ENCODE measurements around the gene TOR2A.

TOR2A gene

DNA sequence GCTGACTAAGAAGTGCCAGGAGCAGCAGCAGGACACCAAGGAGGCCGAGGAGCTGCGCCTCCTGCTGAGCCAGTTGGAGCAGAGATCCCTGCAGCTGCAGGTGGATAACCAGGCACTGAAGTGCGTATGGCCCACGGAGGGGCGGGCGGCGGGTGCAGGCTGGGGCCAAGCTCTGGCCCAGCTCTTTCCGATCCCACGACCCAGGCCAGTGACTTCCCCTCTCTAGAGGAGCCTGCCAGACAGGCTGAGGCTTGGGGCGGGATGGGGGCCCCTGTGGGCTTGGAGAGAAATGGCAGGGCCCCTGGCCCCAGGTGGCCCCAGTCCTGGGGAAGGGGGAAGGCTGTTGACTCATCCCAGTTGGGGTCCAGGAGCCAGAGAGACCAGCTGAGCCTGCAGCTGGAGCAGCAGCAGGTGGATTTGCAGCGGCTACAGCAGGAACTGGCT, 23.2 kb downstream of the TOR2A start:
- Histone ChIP-seq H2AFZ (ENCODE audit: low read length) (no peak overlapping the region), H3K9me3 (replicated peaks; ENCODE audit: insufficient read depth, low read length) (no peaks in the 10 kb centered on the region), H3K9me2 (replicated peaks; ENCODE audit: insufficient read depth, low read length) (no peaks in the 10 kb centered on the region), H3K4me2 (ENCODE audit: low read depth, low read length) (no peak overlapping the region), H3K4me1 (ENCODE audit: low read length) (no peaks in the 10 kb centered on the region), H3K4me3 (ENCODE audit: low read length) (no peak overlapping the region), H3K79me2 (ENCODE audit: low read length) (no peaks in the 10 kb centered on the region), H3K27me3 (replicated peaks; ENCODE audit: insufficient read depth, low read length) (no peaks in the 10 kb centered on the region), H4K20me1 (ENCODE audit: insufficient read depth, low read length) (no peaks in the 10 kb centered on the region), H3K9ac (ENCODE audit: low read length) (no peak overlapping the region), H3F3A (ENCODE audit: insufficient read depth, low read length) (no peaks in the 10 kb centered on the region), H3K36me3 (replicated peaks; ENCODE audit: insufficient read depth, low read length) (no peaks in the 10 kb centered on the region), H3K27ac (ENCODE audit: low read length) (no peak overlapping the region)
- TF ChIP-seq EZH2phosphoT487 (IDR thresholded peaks at IDR 0.05; ENCODE audit: low read length) (no peak), EZH2 (optimal IDR thresholded peaks at IDR 0.05; ENCODE audit: low read depth, low read length) (no peak)
- TF ChIP-seq, protein P1, sequence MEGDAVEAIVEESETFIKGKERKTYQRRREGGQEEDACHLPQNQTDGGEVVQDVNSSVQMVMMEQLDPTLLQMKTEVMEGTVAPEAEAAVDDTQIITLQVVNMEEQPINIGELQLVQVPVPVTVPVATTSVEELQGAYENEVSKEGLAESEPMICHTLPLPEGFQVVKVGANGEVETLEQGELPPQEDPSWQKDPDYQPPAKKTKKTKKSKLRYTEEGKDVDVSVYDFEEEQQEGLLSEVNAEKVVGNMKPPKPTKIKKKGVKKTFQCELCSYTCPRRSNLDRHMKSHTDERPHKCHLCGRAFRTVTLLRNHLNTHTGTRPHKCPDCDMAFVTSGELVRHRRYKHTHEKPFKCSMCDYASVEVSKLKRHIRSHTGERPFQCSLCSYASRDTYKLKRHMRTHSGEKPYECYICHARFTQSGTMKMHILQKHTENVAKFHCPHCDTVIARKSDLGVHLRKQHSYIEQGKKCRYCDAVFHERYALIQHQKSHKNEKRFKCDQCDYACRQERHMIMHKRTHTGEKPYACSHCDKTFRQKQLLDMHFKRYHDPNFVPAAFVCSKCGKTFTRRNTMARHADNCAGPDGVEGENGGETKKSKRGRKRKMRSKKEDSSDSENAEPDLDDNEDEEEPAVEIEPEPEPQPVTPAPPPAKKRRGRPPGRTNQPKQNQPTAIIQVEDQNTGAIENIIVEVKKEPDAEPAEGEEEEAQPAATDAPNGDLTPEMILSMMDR (IDR thresholded peaks at IDR 0.05; ENCODE audit: low read length) = no peak
- no peak for DNase-seq

DNA sequence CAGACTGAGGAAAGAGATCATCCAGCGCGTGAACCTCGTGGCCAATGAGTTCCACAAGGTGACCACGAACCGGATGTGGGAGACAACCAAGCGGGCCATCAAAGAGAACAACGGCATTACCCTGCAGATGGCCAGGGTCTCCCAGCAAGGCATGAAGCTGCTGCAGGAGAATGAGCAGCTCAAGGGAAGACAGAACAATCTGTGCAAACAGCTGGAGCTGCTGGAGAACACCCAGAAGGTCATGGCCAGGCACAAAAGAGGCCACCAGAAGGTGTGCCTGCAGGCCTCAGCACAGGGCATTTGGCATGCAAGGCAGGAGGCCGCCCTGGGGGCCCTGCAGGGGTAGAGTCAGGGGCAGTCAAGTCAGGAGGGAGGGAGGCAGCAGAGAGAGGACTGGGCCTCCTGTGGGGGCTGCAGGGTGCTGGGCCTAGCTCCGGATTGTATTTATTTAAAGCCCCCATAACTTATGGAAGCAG, 23.8 kb downstream of the TOR2A start:
- no peaks in the 10 kb centered on the region for H3K36me3 ChIP-seq (replicated peaks; ENCODE audit: insufficient read depth, low read length)
- no peaks in the 10 kb centered on the region for H3K9me3 ChIP-seq (replicated peaks; ENCODE audit: insufficient read depth, low read length)
- H3K4me3 ChIP-seq (ENCODE audit: low read length) = no peak overlapping the region
- no peak overlapping the region for H3K9ac ChIP-seq (ENCODE audit: low read length)
- H3F3A ChIP-seq (ENCODE audit: insufficient read depth, low read length) = no peaks in the 10 kb centered on the region
- H3K4me1 ChIP-seq (ENCODE audit: low read length) = no peaks in the 10 kb centered on the region
- no peaks in the 10 kb centered on the region for H3K9me2 ChIP-seq (replicated peaks; ENCODE audit: insufficient read depth, low read length)
- no peak for DNase-seq
- H3K27ac ChIP-seq (ENCODE audit: low read length) = no peak overlapping the region
- TF ChIP-seq EZH2phosphoT487 (IDR thresholded peaks at IDR 0.05; ENCODE audit: low read length) (no peak), EZH2 (optimal IDR thresholded peaks at IDR 0.05; ENCODE audit: low read depth, low read length) (no peak)
- TF ChIP-seq, protein P1 (IDR thresholded peaks at IDR 0.05; ENCODE audit: low read length) = no peak
- H4K20me1 ChIP-seq (ENCODE audit: insufficient read depth, low read length) = no peaks in the 10 kb centered on the region
- no peak overlapping the region for H3K4me2 ChIP-seq (ENCODE audit: low read depth, low read length)
- no peaks in the 10 kb centered on the region for H3K79me2 ChIP-seq (ENCODE audit: low read length)
- no peaks in the 10 kb centered on the region for H3K27me3 ChIP-seq (replicated peaks; ENCODE audit: insufficient read depth, low read length)
- no peak overlapping the region for H2AFZ ChIP-seq (ENCODE audit: low read length)

DNA sequence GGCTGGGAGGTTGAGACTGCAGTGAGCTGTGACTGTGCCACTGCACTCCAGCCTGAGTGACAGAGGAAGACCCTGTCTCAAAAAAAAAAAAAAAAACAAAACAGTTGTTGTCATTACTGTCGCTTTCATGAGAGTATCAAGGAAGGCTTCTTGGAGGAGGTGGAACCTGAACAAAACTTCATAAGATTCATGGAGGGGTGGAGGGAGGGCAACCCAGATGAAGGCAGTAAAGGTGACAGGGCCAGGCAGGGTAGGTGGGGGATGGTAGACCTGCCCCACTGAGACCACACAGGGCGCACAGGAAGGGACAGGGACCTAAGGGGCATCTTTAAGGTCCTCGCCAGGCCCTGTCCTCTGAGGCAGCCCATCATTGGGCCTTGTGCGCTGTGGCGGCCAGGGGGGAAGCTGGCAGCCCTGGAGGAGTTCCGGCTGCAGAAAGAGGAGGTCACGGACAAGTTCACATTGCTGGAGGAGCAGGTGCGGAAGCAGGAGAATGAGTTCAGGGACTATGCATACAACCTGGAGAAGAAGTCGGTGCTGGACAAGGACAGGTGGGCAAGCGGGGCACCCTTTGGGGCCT, 24.8 kb downstream of the TOR2A start:
- Histone ChIP-seq H3K9ac (ENCODE audit: low read length) (no peak overlapping the region), H4K20me1 (ENCODE audit: insufficient read depth, low read length) (no peaks in the 10 kb centered on the region), H3K27ac (ENCODE audit: low read length) (no peak overlapping the region), H3K27me3 (replicated peaks; ENCODE audit: insufficient read depth, low read length) (no peaks in the 10 kb centered on the region), H3K4me1 (ENCODE audit: low read length) (no peaks in the 10 kb centered on the region), H2AFZ (ENCODE audit: low read length) (no peak overlapping the region), H3K9me2 (replicated peaks; ENCODE audit: insufficient read depth, low read length) (no peaks in the 10 kb centered on the region), H3K4me3 (ENCODE audit: low read length) (no peak overlapping the region), H3K9me3 (replicated peaks; ENCODE audit: insufficient read depth, low read length) (no peaks in the 10 kb centered on the region), H3F3A (ENCODE audit: insufficient read depth, low read length) (no peaks in the 10 kb centered on the region), H3K36me3 (replicated peaks; ENCODE audit: insufficient read depth, low read length) (no peaks in the 10 kb centered on the region), H3K4me2 (ENCODE audit: low read depth, low read length) (no peak overlapping the region), H3K79me2 (ENCODE audit: low read length) (no peaks in the 10 kb centered on the region)
- DNase-seq = no peak
- TF ChIP-seq, protein P1 (IDR thresholded peaks at IDR 0.05; ENCODE audit: low read length) = no peak
- TF ChIP-seq EZH2 (optimal IDR thresholded peaks at IDR 0.05; ENCODE audit: low read depth, low read length) (no peak), EZH2phosphoT487 (IDR thresholded peaks at IDR 0.05; ENCODE audit: low read length) (no peak)

All from MM.1S (cell line).